GM23338 (cell line): ENCODE measurements around the gene XPO6. TPM values are rescaled to one million over a fixed set of nuclear protein-coding genes. Genes with fewer than 3 reads are reported as not detected.

Experiments
- CREB1 ChIP-seq: fragments of 250-450 bp; sonication (Bioruptor Pico); IDR thresholded peaks from 2 replicates; pipeline ENCODE4 v1.5.0; 2020; ENCODE audit warnings: low read depth, mild to moderate bottlenecking, moderate library complexity
- EZH2 ChIP-seq: fragments of 200-600 bp; sonication (generic); IDR thresholded peaks from one replicate; pipeline ENCODE4 v1.8.0; 2017; ENCODE audit warnings: antibody characterized with exemption, mild to moderate bottlenecking, low read depth; ENCODE audit not compliant: unreplicated experiment
- POLR2AphosphoS5 ChIP-seq: IDR thresholded peaks from 2 replicates; pipeline ENCODE4 v1.6.1; 2016; ENCODE audit warnings: antibody characterized with exemption, low read depth
- REST ChIP-seq: IDR thresholded peaks from one replicate; pipeline ENCODE4 v1.6.1; 2018; ENCODE audit warnings: antibody characterized with exemption; ENCODE audit not compliant: unreplicated experiment
- STAT1 ChIP-seq: IDR thresholded peaks from one replicate; pipeline ENCODE4 v1.6.1; 2016; ENCODE audit warnings: antibody characterized with exemption; ENCODE audit not compliant: unreplicated experiment
- ZNF462 ChIP-seq: fragments of 250-450 bp; sonication (Bioruptor Pico); IDR thresholded peaks from 2 replicates; pipeline ENCODE4 v1.5.0; 2020; ENCODE audit warnings: mild to moderate bottlenecking, moderate library complexity
- polyA plus RNA-seq: library from polyadenylated mRNA; unstranded; fragments of >200 nt; fragmentation: Nextera tagmentation; extraction: Ambion mirVana; gene quantifications from 2 replicates; pipeline ENCODE4 v1.2.1, GENCODE V29; 2016
- total RNA-seq: library from RNA; depleted of rRNA; stranded (reverse); fragments of >200 nt; shearing (Covaris generic); gene quantifications from 2 replicates; pipeline ENCODE4 v1.2.3, GENCODE V29; 2014

XPO6 gene
- total and polyA plus RNA-seq, 2 experiments from 2014 or later: 83.9 to 178 TPM

GRCh38 chr16:28067604-28068379, 144.0 kb downstream of the XPO6 start (continued):
- no peak for TF ChIP-seq ZNF462 (CRISPR knock-in tag)
- no peak for TF ChIP-seq POLR2AphosphoS5
- TF ChIP-seq CREB1: no peak
- TF ChIP-seq STAT1: no peak
- TF ChIP-seq EZH2: no peak
- no peak for TF ChIP-seq REST
